Femur (tissue), 1 donor: ENCODE measurements around the gene BAIAP3.

Experiments
- DNase-seq: peaks from one replicate; pipeline ENCODE4 v3.0.0-alpha.2; 2017

The BAIAP3 gene

DNA sequence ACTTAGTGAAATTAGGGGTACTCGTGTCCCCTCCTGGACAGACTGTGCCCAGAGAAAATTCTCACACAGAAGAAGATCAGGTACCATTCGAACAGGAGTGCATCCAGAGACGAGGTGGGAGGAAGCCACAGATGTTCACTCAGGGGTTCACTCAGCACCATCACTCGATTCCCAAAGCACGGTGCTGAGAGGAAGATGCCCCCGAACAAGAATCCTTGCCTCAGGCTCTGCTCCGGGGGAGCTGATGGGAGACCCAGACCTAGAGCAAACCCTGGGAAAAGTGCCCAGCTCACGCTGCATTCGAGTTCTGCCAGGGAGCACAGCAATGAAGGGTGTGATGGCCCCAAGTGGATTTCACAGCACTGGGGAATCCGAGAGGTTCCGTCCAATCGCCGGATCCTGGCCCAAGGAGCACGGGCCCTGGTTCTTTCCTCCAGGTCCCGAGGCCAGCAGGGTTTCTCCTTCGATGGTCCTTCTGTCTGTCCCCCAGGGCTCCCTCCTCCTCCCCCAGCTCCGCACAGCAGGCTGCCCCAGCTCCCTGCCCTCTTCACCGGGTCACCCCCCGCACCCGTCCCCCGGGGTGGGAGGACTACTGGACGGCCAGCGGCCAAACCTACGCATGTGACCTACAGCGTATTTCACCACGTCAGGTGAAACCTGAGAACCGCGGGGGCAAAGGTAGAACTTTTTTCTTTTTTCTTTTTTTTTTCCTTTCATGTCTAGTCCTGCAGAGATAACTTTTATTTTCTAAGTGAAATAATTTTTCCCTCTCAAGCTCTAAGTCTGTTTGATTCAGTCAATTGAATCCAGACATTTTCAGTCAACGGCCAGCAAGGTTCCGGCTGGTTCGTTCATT is 34.2 kb upstream of the BAIAP3 start:
- DNase-seq, result no peak

DNA sequence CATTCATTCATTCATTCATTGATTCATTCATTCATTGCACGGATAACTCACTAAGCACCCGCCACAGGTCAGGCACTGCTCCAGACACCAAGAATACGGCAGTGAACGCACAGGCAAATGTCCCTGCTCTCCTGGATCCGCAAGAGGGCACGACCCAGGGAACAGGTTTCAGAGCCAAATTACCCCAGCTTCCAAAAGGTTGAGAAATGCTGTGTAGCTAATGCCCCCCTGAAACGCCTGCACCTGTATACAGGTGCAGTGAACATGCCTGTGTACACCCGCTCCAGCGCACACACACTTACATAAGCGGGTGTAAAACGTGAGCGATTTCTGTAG is 33.6 kb upstream of the BAIAP3 start:
- no peak for DNase-seq

DNA sequence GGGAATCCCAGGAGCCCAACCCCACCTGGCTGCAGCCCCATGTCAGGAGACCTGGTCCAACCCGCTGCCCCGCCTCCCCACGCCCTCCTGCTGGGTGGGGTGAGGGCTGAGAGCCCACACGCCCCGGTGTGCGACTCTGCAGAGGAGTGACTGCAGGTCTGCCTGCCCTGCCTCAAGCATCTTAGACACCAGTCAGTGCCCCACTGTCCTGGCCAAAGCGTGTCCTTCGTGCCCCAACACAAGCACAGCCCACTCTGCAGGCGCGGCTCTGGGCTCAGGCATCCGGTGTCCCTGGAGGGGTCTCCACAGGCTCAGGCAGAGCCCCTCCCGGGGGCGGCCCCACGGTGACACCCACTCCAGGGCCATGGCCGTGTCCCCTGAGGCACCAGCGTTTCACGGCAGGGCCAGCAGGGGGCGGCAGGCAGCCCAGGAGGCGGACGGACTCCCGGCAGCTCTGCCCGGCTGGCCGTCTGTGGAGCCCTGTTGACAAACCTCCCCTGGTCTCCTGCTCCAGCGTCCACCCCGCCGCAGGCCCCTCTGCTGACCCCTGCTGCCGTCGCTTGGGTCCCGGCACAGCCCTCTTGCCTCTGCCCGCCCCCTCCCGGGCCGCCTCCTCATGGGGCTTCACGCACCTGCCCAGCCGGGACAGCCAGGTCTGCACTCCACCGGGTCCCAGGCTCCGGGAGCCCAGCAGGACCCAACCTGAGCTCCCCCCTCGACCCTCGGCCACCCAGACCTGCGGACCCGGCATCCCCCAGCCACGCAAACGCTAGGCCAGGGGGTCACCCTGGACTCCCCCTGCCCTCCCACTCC is 32.6 kb upstream of the BAIAP3 start:
- peak; percentile 56 for DNase-seq

DNA sequence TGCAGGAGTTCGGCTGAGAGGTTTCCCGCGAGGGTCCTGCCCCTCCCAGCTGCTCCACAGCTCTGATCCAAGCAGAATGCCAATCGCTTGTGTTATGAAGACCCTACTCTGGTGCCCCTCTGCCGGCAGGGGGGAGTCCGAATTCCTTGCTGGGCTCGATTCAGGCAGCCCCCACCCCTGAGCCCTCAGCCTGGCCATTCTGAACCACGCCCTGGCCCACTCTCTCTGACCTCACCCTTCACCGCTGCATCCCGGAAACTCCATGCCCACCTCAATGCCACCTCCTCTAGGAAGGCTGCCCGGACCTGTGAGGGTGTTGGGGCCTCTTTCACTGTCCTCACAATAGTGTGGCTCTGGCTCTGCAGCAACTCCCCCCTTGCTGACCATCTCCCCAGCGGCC is 31.9 kb upstream of the BAIAP3 start:
- no peak for DNase-seq

DNA sequence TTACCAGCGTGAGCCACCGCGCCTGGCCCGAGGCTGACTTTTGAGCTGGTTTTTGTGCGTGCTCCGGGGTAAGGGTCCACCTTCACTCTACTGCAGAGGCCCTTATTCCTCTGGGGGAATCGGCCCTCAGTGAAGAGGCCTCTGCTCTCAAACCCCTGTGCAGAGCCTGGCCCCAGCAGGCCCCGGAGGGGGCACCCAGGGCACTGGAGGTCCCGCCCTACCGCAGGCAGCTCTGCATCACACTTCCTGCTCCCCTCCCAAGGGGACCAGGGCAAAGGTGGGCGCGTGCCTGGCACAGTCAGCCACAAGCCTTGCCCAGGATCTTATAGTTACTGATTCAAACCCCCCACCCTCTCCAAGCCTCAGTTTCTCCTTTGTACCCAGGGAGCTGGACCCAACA is 27.6 kb upstream of the BAIAP3 start:
- DNase-seq, result no peak

DNA sequence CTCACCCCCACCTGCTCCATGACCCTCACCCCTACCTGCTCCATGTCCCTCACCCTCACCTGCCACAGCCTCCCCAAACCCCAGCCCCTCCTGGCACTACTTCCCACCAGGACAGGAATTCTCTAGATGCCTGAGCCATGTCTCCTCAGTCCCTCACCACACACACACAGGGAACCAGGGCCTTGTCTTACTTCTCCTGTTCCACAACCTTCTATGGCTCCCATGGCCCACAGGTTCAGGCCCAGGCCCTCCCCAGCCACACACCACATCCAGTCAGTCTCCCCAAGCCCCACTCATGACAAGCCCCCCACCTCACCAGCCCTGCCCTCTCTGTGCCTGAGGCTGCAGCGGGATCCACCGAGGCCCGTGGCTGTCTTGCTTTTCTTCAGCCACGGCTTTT is 27.1 kb upstream of the BAIAP3 start:
- no peak for DNase-seq

DNA sequence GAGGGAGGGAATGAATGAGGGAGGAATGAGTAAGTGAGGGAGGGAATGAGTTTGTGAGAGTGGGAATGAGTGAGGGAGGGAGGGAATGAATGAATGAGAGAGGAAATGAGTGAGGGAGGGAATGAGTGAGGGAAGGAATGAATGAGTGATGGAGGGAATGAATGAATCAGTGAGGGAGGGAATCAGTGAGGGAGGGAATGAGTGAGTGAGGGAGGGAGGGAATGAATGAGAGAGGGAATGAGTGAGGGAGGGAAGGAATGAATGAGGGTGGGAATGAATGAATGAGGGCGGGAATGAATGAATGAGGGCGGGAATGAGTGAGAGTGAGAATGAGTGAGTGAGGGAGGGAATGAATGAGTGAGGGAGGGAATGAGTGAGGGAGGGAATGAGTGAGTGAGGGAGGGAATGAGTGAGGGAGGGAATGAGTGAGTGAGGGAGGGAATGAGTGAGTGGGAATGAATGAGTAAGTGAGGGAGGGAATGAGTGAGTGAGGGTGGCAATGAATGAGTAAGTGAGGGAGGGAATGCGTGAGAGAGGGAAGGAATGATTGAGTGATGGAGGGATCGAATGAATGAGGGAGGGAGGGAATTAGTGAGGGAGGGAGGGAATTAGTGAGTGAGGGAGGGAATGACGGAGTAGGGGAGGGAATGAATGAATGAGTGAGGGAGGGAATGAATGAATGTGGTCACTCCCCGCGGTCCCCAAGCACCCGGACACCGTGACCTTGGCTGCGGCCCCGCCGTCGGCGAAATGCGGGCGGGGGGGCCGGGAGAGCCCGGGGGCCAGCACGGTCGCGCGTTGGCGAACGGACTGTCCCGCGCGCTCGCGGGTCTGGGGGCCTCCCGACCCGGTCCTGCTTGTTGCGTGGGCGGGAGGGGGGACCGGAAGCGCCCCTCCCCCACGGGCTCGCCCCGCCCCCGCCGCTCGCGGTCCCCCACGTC is 25.1 kb upstream of the BAIAP3 start:
- DNase-seq, result no peak

DNA sequence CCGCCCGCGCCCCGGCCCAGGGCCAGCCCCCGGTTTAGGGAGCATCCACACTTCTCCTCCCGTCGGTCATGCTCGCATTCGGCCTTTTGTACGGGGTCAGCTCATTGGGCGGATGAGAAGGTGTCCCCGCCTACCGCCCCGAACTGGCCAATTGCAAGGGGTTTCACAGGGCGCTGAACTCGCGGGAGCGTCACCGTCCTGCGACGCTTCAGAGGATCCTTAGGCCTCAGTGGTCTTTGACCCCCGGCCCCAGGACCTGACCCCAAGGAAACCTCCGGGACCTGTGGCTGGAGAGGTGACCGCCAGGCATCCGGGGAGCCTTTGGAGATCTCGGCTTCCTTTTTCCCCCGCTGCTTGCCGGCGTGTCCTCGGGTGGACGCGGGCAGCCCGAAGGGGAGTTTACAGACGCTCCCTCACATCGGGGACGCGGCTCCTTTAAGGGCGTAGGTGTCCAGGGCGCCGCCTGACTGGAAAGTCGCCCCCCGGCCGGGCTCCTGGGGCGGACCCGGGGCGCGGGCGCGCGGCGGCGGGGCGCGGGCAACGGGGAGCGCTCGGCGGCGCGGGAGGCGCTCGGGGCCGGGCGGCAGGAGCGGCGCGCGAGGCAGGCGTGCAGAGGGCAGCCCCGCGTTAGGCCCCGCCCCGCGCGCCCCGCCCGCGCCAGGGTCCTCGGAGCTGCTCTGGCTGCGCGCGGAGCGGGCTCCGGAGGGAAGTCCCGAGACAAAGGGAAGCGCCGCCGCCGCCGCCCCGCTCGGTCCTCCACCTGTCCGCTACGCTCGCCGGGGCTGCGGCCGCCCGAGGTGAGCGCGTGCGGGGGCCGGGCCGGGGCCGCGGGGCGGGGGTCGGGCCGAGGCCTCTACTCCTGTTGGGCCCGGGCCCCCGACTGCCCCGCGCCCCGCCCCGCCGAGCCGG is 24.2 kb upstream of the BAIAP3 start, which contains the start of gene UBE2I:
Gene UBE2I (plus strand): TSS at position 660 of the 909 bp plus-strand sequence. CDS start 4,395 bp downstream, outside the sequence.
- DNase-seq, result peak; percentile 99

DNA sequence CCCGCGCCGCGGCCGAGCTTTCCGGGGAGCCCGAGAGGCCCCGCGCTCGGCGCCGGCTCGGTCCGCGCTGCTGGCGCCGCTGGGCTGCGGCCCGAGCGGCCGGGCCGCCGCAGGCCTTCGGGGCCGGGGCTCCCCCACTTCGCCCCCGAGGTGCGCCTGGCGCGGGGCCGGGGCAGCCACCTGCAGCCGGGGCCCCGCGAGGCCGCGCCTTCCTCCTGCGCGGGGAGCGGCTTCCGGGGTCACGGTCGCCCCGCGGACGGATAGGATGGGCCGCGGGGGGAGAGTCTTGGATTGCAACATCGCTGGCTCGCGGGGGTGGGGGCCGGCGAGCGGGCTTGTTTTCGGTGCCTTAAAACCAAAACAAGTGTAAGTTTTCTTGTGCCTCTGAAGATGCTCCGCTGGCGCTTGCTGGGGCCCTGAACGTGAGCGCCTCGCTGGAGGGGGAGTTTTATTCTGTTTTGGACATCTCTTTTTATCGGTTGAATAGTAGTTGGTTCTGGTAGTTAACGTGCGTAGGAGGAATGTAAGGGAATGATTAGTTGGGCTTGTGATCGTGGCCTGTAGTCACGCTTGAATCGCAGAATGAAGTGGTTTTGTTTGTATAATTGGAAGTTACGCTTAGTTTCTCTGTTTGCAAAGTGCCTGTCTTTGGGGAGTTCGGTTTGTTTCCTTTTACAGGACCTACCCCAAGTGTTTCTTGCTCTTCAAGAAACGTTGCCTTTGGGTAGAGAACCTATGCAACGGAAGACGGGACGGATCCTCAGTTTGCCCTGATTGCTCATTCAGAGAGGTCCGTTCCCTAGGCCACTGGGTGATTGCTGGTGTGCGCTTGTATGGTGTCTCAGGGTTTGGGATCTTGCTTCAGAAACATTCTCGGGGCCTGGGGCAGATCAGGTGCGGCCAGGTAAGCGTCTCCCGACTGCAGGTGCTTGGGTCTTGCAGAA is 23.3 kb upstream of the BAIAP3 start:
- DNase-seq, result no peak

DNA sequence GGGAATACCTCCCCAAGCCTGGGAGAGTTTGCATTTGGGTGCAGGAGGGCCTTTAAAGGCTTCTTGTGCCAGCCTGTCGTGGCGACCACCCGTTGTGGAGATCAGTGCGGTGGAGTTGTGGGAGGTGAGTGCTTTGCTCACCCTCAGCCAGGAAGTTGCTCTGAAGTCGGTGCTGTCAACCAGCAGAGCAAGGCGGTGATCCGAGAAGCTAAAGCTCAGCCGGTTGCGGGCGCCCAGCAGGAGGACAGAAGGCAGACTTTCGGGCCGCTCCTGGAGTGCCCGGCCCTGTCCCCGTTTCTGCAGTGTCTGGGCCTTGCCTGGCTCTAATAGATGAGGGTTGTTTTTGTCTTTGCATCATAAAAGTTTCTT is 22.6 kb upstream of the BAIAP3 start:
- no peak for DNase-seq

DNA sequence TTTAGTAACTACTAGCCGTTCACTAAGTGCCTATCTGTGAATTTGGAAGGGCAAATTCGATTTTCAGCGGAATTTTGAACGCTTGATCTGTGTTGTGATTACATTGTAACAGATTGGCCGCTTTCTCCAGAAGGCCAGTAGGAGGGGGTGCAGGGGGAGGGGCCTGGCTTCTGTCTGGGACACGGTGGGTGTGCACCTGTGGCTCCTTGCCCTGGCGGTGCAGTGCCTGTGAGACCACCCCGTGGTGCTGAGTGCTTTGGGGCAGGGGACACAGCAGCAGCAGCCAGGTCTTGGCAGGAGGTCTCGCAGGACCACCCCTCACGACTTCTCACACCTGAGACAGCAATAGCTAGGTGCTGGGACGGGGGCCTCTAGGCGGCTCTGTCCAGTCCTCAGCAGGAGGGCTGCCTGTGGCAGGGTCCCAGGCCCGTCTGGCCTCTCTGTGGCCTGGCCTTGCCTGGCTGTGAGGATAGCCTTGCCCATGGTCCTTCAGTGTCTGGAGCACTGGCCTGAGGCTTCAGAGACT is 22.2 kb upstream of the BAIAP3 start:
- DNase-seq, result no peak

DNA sequence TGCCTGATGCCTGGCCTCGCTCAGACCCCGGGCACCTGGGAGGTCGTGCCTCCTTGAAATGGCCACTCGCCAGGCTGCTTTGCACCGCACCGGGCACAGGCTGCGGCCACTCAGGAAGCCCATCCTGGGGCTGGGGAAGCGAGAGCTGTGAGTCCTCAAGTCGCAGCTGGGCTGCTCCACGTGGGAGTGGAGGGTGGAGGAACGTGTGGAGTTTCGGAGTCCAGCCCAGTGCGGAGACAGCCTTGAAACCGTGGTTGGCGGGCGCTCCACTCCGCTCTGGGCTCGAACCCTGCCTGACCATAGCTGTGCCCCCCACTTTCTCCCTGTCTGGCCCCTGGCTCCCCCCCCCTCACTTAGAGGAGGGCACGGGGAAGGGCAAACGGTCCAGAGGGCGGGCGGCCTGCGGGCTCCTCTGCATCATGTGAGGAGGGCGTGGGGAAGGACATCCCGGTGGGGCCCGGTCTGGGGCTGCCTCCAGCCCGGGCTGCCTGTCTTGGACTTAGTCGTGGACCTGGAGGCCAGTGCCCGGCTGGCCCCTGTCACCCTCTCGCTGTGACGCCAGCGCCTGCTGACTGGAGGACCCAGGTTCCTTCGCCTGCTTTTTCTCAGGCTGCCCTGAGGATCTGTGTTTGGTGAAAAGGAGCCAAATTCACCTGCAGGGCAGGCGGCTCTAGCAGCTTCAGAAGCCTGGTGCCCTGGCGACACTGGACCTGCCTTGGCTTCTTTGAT is 21.5 kb upstream of the BAIAP3 start:
- no peak for DNase-seq

DNA sequence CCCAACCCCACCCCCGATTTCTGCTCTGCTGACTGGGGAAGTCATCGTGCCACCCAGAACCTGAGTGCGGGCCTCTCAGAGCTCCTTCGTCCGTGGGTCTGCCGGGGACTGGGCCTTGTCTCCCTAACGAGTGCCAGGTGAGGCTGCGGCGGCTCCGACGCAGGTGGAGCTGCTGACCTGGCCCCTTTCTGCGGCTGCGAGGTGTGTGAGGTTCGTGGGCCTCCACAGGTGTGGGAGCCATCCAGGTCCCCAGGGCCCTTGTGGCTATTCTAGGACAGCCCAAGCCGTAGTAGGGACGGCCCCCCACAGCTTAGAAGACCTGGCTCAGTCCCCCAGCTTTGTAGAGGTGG is 21.0 kb upstream of the BAIAP3 start:
- no peak for DNase-seq

DNA sequence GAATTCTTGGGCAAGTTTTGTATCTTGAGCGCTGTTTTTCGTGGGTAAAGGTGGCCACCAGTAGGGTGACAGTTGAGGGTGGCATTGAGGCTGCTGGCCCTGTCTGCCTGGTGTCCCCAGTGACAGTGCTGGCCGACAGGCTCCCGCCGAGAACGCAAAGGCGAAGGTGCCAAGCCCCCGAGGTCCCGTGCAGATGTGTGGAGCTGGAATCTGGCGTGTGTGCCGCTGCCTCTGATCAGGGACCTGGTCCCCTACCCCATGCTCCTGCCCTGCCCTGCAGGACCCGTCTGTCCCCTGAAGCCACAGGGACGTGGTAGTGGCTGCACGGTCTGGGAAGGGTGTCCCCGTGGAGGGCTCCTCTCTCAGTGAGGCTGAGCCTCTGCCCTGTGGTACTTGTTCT is 20.5 kb upstream of the BAIAP3 start:
- no peak for DNase-seq

DNA sequence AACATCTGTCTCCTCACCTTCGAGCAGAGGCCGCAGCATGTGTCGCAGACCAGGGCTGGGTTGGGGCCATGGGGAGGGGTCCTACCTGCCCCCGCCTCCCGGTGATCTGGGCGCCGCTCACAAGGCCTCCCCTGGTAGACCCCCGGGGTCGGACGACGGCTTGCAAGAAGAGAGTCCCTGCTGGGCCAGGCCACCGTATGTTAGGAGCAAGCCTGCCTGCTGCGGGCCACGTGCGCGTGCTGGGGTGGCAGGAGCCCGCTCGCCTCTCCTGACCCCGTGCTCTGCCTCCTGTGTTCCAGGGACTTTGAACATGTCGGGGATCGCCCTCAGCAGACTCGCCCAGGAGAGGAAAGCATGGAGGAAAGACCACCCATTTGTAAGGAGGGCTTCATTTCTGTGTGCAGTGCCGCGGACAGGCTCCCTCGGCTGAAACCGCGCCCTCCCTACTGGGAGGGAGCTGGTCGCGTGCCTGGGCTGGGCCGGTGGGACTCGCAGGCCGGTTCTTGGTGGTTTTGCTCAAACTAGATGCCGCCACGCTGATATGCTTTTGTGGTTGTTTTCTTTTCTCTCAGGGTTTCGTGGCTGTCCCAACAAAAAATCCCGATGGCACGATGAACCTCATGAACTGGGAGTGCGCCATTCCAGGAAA is 19.6 kb upstream of the BAIAP3 start:
- no peak for DNase-seq

DNA sequence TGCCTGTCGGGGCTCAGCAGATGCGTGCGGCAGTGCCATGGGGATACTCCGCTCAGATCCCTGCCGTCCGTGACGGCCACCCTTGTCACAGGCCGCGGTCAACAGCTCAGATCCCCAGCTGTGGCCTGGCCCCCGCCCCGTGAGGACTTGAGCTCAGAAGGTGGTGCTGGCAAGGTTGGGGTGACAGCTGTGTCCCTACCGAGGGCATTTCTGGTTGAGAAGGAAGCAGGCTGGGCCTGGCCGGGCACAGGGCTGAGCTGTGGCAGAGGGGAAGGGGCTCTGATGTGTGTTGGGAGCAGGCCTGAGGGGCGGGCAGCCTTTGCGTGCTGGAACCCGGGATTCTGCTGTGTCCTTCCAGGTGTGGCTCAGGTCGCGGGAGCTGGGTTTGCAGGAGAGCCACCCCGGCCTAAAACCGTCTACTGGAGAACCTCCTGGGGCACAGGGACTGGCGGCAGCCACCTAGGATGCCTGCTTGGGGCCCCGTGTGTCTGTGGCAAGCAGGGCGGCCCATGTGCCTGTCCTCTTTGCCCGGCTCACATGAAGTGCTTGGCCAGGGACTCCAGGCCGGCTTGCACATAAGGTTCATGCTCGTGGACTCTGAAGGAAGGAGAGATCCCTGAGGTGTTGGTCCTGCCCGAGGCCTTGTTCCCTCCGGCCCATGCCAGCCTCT is 18.9 kb upstream of the BAIAP3 start:
- no peak for DNase-seq

DNA sequence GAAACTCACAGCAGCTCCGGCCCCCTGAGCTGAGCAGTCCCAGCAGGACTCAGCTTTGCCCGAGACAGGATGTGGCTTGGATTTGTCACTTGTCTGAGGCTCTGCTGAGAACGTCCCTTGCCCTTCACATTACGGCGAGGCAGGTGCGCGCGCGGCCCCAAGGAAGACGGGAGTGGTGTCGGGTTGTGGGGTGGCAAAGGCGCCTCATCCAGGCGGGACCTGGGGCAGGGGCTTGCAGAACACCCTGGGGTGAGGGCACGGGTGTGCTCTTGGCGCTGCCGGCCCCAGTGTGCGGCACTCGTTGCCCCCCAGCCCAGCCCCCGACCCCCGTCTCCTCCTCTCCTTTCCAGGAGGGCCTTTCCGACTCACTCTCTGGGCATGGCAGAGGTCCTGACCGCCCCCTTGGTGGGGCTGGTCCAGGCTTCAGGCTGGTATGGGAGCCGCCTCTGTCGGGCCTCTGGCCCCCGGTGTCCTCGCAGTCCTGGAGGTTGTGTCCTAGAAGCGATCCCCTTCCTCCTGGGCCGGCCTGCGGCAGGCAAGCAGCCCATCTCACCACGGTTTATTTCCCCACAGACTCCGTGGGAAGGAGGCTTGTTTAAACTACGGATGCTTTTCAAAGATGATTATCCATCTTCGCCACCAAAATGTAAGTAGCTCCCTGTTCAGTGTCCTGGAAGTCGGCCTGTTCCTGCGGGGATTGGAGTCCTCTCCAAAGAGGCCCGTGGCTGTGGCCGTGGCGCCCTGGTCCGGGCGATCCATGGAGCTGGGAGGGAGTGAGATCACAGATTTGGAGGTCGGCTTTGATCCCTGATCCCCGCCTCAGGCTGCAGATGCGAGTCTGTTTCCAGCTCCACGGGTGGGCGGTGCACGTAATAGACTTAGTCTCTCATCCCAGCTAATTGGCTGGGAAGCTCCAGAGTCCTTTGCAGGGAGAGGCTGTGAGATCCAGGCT is 18.1 kb upstream of the BAIAP3 start:
- DNase-seq, result no peak

DNA sequence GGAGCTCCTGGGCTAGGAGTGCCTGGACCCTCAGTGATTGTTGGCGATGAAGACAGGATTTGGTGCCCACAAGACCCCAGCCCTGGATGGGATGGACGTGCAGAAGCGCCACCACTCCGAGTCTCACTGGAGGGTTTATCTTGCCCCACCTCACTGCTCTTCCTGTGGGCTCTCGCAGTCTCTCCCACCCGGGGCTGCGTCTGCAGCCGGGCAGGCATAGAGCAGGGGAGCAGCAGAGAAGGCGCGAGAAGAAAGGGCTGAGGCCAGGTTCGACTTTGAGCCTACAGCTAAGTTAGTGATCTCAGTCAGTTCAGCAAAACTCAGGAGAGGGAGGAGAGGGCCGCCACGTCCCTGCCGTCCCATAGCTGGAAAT is 17.4 kb upstream of the BAIAP3 start:
- DNase-seq, result no peak
